PC-3 (cell line): ENCODE data around the gene PRTG. TPM values are rescaled to one million over a fixed set of nuclear protein-coding genes. Genes with fewer than 3 reads are reported as not detected.

Source experiments
- ATAC-seq: fragments of 200-7000 bp; cut with Tn5 transposase; 2 replicates; pipeline ENCODE4 v1.9.1; 2020; ENCODE audit warnings: mild to moderate bottlenecking, moderate library complexity
- BruUV-seq: library from RNA; stranded (reverse); fragments of 400-500 nt; replicated peaks from 2 replicates; lab custom pipeline; 2021; lab: Mats Ljungman, UMichigan
- CTCF ChIA-PET: fragments of 300-600 bp; sonication (Branson Sonifier 250); formaldehyde crosslinking; loops from one replicate; lab custom pipeline; 2022; ENCODE audit warnings: antibody characterized with exemption; lab: Charles Lee
- POLR2A ChIA-PET: fragments of 300-600 bp; sonication (Branson Sonifier 250); formaldehyde crosslinking; loops from one replicate; lab custom pipeline; 2022; ENCODE audit warnings: antibody characterized with exemption; ENCODE audit not compliant: unreplicated experiment; lab: Charles Lee
- DNase-seq: peaks from one replicate; pipeline ENCODE4 v3.0.0-alpha.2; 2015
- H2AFZ ChIP-seq: fragments of 300-600 bp; sonication (generic); 2 replicates; pipeline ENCODE4 v1.6.0; 2016; ENCODE audit warnings: antibody characterized with exemption, low read length
- H3F3A ChIP-seq: fragments of 300-600 bp; sonication (generic); one replicate; pipeline ENCODE4 v1.6.0; 2017; ENCODE audit warnings: antibody characterized with exemption, low read length, control low read depth, mild to moderate bottlenecking; ENCODE audit not compliant: unreplicated experiment
- H3K27ac ChIP-seq: fragments of 300-600 bp; sonication (generic); 2 replicates; pipeline ENCODE4 v1.5.1; 2016; ENCODE audit warnings: mild to moderate bottlenecking, low read length
- H3K27me3 ChIP-seq: fragments of 300-600 bp; sonication (generic); 2 replicates; pipeline ENCODE4 v1.6.1; 2016; ENCODE audit warnings: low read length, mixed read lengths
- H3K36me3 ChIP-seq: fragments of 300-600 bp; sonication (generic); 2 replicates; pipeline ENCODE4 v1.6.1; 2016; ENCODE audit warnings: low read depth, mixed run types, low read length, mixed read lengths
- H3K4me1 ChIP-seq: fragments of 300-600 bp; sonication (generic); 2 replicates; pipeline ENCODE4 v1.5.1; 2016; ENCODE audit warnings: low read length; ENCODE audit not compliant: insufficient read depth
- H3K4me2 ChIP-seq: fragments of 300-600 bp; sonication (generic); 2 replicates; pipeline ENCODE4 v1.6.0; 2016; ENCODE audit warnings: low read length
- H3K4me3 ChIP-seq: fragments of 300-600 bp; sonication (generic); 2 replicates; pipeline ENCODE4 v1.5.1; 2016; ENCODE audit warnings: mild to moderate bottlenecking, low read length, mixed read lengths
- H3K79me2 ChIP-seq: fragments of 300-600 bp; sonication (generic); 2 replicates; pipeline ENCODE4 v1.6.1; 2017; ENCODE audit warnings: low read length, mixed read lengths
- H3K9ac ChIP-seq: fragments of 300-600 bp; sonication (generic); 2 replicates; pipeline ENCODE4 v1.6.0; 2016; ENCODE audit warnings: mild to moderate bottlenecking, low read length
- H3K9me2 ChIP-seq: fragments of 300-600 bp; sonication (generic); replicated peaks from 2 replicates; pipeline ENCODE4 v1.6.1; 2016; ENCODE audit warnings: mixed run types, low read length, mixed read lengths
- H3K9me3 ChIP-seq: fragments of 300-600 bp; sonication (generic); 2 replicates; pipeline ENCODE4 v1.6.1; 2016; ENCODE audit warnings: low read length, mixed read lengths
- H4K20me1 ChIP-seq: fragments of 300-600 bp; sonication (generic); 2 replicates; pipeline ENCODE4 v1.6.1; 2016; ENCODE audit warnings: low read length, mixed read lengths
- CTCF ChIP-seq: fragments of 300-600 bp; sonication (generic); conservative IDR thresholded peaks from 2 replicates; pipeline ENCODE4 v1.5.1; 2017; ENCODE audit warnings: antibody characterized with exemption, low read depth, mild to moderate bottlenecking, low read length
- EZH2 ChIP-seq: fragments of 300-600 bp; sonication (generic); IDR thresholded peaks from one replicate; pipeline ENCODE4 v1.6.1; 2017; ENCODE audit warnings: antibody characterized with exemption, mild to moderate bottlenecking, low read length; ENCODE audit not compliant: unreplicated experiment
- EZH2phosphoT487 ChIP-seq: fragments of 300-600 bp; sonication (generic); IDR thresholded peaks from 2 replicates; pipeline ENCODE4 v1.6.1; 2018; ENCODE audit warnings: mild to moderate bottlenecking, antibody characterized with exemption, low read length, borderline replicate concordance
- intact Hi-C: fragments of 100-400 bp; cut with micrococcal nuclease; formaldehyde crosslinking; loops from 2 replicates; pipeline ENCODE4 v1.9.0; 2023
- total RNA-seq: library from RNA; depleted of rRNA; stranded (reverse); fragments of >200 nt; gene quantifications from 2 replicates; pipeline ENCODE4 v1.2.3, GENCODE V29; 2014

The PRTG gene
- total RNA-seq, 1 experiment from 2014 or later: 5.2 TPM

- H3K4me3 ChIP-seq: no peak overlapping the region
- ATAC-seq (no peak), DNase-seq (no peak)
- intact Hi-C loops: loop anchor here (5.0 kb wide), 1 partner anchor 41 kb away; the partner anchor contains the start of gene PYGO1
- H3K27me3 ChIP-seq: no peaks in the 10 kb centered on the region
- no peak overlapping the region for H3K4me2 ChIP-seq
- peak overlapping the region; percentile 83 for H2AFZ ChIP-seq
- no peak for TF ChIP-seq CTCF
- no peak for TF ChIP-seq EZH2phosphoT487
- TF ChIP-seq EZH2: no peak
- no peaks in the 10 kb centered on the region for H3K79me2 ChIP-seq
- H3K9me2 ChIP-seq: no peaks in the 10 kb centered on the region
- CTCF ChIA-PET: interaction anchor here (0.6 kb wide), 1 partner anchor 13 kb away, joined by 4 read pairs; no protein-coding TSS in a partner anchor
- H3K4me1 ChIP-seq: peaks cover 7% of the 10 kb centered on the region; the same call in 1 of the 2 replicates
- no peaks in the 10 kb centered on the region for H3F3A ChIP-seq
- H3K9ac ChIP-seq: peak overlapping the region; percentile 20; the same call in 1 of the 2 replicates
- peak overlapping the region; percentile 52 for H3K27ac ChIP-seq
- no TSS peak for BruUV-seq
- H4K20me1 ChIP-seq: no peaks in the 10 kb centered on the region
- POLR2A ChIA-PET: interaction anchor here (0.6 kb wide), 1 partner anchor 368 kb away, joined by 4 read pairs; no protein-coding TSS in a partner anchor
- H3K36me3 ChIP-seq: no peaks in the 10 kb centered on the region
- no peaks in the 10 kb centered on the region for H3K9me3 ChIP-seq
Observed at GRCh38 chr15:55628369-55628730, 114.6 kb downstream of the PRTG start.

- Histone ChIP-seq H3F3A (no peaks in the 10 kb centered on the region), H3K4me3 (no peak overlapping the region), H3K79me2 (no peaks in the 10 kb centered on the region), H3K27ac (peak overlapping the region; percentile 52), H3K4me2 (peak overlapping the region; percentile 46), H3K9ac (peak overlapping the region; percentile 20; the same call in 1 of the 2 replicates), H3K4me1 (peaks cover 7% of the 10 kb centered on the region; the same call in 1 of the 2 replicates), H3K27me3 (no peaks in the 10 kb centered on the region), H3K36me3 (no peaks in the 10 kb centered on the region), H4K20me1 (no peaks in the 10 kb centered on the region), H2AFZ (peak overlapping the region; percentile 83), H3K9me2 (no peaks in the 10 kb centered on the region), H3K9me3 (no peaks in the 10 kb centered on the region)
- no TSS peak for BruUV-seq
- CTCF ChIA-PET: interaction anchor here (0.6 kb wide), 1 partner anchor 12 kb away, joined by 4 read pairs; no protein-coding TSS in a partner anchor
- peak; percentile 100 for ATAC-seq
- intact Hi-C loops: loop anchor here (5.0 kb wide), 1 partner anchor 41 kb away; the partner anchor contains the start of gene PYGO1
- TF ChIP-seq EZH2phosphoT487 (no peak), CTCF (no peak), EZH2 (no peak)
- peak; percentile 91 for DNase-seq
- POLR2A ChIA-PET: interaction anchor here (0.6 kb wide), 1 partner anchor 368 kb away, joined by 4 read pairs; no protein-coding TSS in a partner anchor
Observed at GRCh38 chr15:55627730-55628368, 115.1 kb downstream of the PRTG start.

- Histone ChIP-seq H3K4me2 (no peak overlapping the region), H3K36me3 (no peaks in the 10 kb centered on the region), H3K27ac (no peak overlapping the region), H3K27me3 (peaks cover 23% of the 10 kb centered on the region), H3K9me2 (no peaks in the 10 kb centered on the region), H4K20me1 (no peaks in the 10 kb centered on the region), H2AFZ (no peak overlapping the region), H3K4me1 (no peaks in the 10 kb centered on the region), H3F3A (no peaks in the 10 kb centered on the region), H3K4me3 (no peak overlapping the region), H3K9ac (no peak overlapping the region), H3K79me2 (no peaks in the 10 kb centered on the region), H3K9me3 (no peaks in the 10 kb centered on the region)
- ATAC-seq: no peak
- intact Hi-C loops: no loop called here
- no peak for TF ChIP-seq EZH2phosphoT487
- no peak for TF ChIP-seq CTCF
- no peak for TF ChIP-seq EZH2
- BruUV-seq: no TSS peak
- ChIA-PET CTCF (no interaction called here), POLR2A (no interaction called here)
- no peak for DNase-seq
Observed at GRCh38 chr15:55619783-55620182, 123.2 kb downstream of the PRTG start.
